Fibroblast of skin of right biceps (primary cell): ENCODE data around the gene RHOJ.
"Not testable (repeated sequence)": the region's sequence is repeated elsewhere in the genome, so short reads cannot be mapped to it uniquely, and the experiment has no call there.

Source experiments
- DNase-seq: peaks from one replicate; pipeline ENCODE4 v3.0.0-alpha.2; 2013

The RHOJ gene

GRCh38 chr14:63269561-63270225 is 65.5 kb downstream of the RHOJ start:
- DNase-seq, result no peak

DNA sequence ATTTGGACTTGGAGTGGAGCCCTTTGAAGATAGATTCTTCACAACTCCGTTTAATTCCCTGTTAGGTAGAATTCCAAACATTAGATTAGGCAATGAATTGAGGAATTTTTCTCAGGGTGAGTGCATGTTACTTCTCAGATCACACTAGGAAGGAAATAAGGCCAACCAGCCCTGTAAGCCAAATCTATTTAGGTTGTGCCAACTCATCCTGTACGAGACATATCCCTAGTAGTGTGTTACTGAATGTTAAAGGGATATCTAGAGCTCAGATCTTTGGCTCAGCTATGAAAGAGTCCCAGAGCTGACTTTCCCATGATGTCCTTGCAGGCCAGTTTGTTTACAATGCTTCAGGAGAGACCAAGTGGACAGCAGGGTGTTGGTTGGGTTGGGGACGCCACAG is 68.9 kb downstream of the RHOJ start:
- DNase-seq, result no peak

DNA sequence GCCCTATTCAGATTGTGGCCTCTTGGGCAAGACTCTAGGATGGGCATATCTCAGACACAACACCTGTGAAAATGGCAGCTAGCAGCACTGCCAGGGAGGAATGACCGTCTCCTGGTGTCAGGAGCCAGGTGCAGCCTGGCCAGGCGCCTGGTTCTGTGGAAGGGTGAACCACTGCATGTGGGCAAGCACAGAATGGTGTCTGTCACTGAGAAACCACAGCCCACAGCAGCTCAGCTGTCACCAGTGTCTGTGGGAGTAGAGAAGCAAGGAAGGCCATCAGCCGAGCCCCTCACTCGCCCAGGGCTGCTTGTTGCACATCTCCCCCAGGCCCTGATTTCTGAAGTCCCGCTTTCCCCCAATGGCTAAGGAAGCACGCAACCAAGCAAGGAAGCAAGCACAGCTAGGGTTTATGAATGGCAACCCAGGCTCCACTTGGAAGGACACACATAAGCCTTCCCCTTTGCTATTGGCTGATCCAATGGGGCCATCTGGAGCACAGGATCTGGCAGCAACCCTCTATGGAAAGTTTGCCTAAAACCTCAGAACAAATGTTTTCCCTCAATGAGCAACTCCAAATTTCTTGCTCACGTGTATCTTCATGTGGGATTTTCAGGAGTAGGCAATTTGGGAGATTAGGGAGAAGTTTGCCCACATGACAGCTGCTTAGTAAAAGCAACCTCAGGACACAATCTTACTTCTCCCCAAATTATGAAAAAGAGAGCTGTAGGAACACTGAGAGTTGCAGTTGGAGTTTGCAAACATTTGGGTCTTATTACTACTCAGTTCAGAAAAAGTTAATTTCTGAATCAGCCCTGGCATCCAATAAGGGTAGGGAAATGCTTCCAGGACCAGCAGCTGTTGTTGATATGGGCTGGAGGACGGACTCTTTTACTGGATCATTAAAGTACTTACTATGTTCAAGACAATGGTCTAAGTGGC is 69.7 kb downstream of the RHOJ start:
- DNase-seq, result no peak

- DNase-seq, result no peak
Measured at GRCh38 chr14:63275611-63276010, 71.4 kb downstream of the RHOJ start.

DNA sequence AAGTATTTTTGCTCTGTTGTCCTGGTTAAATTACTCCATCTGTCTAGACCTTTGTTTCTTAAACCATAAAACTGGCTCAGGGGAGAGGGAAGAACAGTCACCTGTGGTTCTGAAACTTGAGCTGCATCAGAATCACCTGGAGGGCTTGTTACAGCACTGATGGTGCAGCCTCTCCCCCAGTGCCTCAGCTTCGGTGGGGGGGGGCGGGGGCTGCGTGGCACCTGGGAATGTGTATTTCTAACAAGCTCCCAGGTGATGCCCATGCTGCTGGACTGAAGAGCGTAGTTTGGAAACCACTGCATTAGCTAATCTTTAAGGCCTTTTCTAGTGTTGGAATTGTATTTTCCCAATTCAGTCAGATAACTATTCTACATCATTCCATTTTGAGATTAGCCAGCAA is 71.8 kb downstream of the RHOJ start:
- DNase-seq, result no peak

DNA sequence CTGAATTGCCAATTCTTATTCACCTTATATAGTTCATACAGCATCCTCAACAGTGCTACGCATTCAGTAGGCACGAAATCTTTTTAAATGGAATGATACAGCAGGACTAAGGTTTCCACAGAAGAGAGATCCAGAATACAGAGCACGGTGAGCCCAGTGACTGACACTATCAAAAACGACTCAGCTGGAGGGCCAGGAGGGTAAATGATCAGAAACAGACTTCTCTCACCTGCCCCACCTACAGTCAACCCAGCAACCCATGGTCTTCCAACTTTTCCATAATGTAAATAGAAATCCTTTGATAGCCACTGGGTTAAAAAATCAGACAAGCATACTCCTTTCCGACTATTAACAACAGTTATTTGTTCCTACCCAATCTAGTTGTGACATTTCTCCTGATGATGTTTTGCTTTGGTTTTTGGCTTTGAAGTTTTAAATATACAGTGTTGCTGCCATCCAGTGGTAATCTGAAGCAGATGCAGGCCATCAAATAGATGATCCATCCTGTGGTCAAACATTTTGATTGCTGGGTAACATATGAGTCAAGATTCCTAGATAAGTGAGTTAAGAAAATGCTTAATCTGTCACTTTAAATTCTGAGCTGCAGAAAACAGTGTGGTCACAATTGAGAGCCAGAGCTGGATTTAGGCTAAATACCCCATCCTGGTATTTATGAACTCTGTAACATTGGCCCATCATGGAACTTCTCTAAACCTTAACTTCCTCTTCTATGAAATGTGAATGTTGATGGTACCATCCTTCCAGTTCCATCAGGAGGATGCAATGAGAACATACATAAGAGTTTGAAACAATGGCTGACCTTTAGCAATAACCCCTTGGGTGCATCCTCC is 72.5 kb downstream of the RHOJ start:
- peak; percentile 61 for DNase-seq

GRCh38 chr14:63277591-63278183 is 73.4 kb downstream of the RHOJ start:
- DNase-seq, result no peak

GRCh38 chr14:63279933-63280332 is 75.7 kb downstream of the RHOJ start:
- not testable (repeated sequence) for DNase-seq

DNA sequence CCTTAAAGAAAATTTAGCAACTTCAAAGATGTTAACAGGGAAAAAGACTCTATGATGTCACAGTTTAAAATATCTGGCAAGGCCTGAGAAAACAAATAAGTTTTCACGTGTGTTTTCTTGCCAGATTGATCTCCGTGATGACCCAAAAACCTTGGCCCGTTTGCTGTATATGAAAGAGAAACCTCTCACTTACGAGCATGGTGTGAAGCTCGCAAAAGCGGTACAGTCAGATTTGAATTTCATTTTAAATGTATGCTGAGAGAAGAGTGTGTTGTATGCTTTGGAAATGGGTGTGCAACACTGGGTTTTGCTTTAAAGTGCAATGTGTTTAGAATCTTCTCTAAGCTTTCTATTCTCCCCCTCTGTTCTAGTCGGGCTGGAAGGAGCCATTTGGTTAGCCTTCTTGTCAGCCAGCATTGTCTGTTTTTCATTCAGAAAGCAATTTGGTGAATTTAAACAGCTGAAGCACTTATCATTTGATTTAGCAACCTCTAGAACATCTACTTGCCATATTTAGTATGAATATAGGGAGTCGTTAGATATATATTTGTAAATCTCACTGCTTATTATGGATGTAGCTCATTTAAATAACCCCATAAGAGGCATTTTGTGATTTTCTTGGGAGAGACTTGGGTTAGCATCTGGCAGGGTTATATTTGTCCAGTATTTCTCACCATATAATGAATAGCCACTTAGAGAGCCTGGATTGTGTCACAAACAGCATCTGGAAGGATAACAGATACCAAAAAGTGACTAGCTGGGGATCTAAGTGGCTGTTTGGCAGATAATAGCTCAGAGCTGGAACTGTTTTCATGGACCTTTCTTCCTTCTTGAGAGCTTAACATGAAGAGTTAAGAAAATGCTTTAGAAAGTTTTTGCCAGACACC is 79.0 kb downstream of the RHOJ start:
- DNase-seq, result no peak

DNA sequence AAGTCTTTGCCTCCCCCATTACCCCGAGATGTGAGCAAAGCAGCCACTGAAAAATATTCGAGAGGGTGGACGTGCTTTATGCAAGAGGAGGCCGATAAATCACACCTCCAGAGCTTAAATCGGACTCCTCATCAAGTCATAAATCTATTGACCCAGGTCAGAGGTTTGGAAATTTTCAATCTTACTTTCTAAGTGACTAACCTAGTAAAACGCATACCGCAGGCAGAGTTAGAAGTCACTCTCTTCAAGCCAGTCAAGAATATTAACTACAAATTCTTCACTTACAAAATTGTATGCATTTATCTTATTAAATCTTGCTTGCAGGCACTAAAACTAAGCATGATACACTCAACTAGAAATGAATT is 79.6 kb downstream of the RHOJ start:
- DNase-seq, result no peak

GRCh38 chr14:63286071-63286470 is 81.8 kb downstream of the RHOJ start:
- DNase-seq, result no peak

DNA sequence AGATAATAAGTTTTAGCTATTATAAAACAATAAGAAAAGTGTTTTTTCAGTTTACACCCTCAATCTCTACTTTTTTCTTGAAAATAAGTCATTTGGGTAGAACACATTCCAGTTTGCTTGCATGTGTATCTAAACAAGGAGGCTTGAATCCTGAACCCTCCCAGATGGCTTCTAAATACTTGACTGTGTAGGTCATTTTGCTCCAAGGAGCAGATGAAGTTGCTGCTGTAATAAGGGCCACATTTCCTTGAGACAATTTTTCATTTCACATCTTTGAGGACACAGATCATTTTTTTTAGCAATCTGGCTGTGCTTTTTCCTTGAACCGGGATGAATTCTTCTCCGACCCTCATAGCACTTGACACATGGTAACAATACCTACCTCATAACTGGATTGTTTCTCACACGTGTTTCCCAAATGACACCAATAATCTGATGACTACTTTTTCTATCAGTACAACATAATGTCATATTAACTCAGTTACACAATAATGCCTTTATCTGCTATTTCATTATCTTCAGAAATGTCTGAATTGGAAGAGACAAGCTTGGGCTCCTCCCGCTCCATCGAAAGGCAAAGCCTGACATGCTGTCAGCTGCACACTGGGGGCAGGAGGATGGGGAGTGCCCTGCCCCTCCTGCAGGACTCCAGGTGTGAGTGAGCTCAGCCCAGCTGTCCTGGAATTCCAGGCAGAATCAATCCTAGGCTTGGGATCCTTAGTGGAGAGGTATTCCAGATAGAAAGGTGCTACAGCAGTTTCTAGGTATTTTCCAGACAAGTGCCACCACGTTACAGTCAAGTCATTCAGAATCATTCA is 83.6 kb downstream of the RHOJ start:
- DNase-seq, result peak; percentile 39

GRCh38 chr14:63288853-63289252 is 84.6 kb downstream of the RHOJ start:
- DNase-seq, result no peak

DNA sequence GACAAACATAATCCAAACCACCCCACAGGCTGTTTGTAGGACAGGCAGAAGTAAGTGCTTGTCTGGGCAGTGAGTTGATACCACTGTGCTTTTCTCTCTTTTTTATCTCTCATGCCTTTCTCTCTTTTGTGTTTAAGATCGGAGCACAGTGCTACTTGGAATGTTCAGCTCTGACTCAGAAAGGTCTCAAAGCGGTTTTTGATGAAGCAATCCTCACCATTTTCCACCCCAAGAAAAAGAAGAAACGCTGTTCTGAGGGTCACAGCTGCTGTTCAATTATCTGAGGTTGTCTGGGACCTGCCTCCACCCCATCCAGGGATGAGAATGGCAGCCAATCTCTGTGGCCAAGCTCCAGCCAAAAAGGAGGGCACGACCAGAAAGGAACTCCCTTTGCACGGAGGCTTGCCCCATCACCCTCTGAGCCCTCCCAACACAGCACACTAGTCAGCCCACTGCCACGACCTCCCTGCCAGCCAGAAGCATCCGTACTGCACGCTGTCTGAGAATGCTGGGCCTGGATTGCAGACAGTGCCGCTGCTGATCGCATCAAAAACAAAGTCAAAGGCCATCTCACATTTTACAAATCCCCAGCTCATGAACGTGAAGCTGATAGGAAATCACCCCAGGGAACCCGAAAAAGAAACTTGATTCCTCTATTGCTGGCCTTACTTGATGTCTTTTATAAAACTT is 86.6 kb downstream of the RHOJ start:
- no peak for DNase-seq

DNA sequence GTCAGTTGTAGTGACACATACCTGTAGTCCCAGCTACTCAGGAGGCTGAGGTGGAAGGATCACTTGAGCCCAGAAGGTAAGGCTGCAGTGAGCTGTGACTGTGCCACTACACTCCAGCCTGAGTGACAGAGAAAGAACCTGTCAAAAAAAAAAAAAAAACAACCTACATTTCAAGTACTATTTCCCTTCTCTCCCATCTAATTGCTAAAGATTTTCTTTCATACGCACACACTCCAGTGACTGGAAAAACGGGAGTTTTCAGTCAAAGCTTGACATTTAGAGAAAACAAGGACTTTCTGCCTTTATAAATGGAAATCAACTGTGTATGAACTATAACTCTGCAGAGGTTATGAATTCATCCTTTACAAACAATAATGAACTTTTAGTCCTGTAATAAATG is 88.6 kb downstream of the RHOJ start:
- no peak for DNase-seq

DNA sequence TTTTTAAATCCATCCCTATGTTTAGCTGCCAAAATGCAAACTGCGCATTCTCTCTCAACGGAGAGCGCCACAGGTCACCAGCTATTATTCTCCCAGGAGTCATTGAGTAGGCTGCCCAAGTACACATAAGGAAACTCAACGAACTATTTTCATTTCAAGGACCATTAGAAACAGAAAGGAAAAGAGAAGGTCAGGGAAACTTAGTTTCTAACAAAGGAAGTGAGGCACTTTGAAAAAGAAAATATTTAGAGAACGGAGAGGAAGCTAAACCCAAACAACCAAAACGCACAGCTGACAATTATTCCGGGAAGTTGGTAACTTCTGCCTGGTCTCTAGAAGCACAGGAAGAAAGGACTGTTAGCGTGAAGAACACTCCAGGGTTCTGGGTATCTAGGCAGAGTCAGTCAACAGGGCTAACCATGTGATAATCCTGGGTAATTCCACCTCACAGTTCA is 91.0 kb downstream of the RHOJ start:
- DNase-seq, result no peak

- DNase-seq, result peak; percentile 68
Measured at GRCh38 chr14:63296060-63296563, 91.9 kb downstream of the RHOJ start.

DNA sequence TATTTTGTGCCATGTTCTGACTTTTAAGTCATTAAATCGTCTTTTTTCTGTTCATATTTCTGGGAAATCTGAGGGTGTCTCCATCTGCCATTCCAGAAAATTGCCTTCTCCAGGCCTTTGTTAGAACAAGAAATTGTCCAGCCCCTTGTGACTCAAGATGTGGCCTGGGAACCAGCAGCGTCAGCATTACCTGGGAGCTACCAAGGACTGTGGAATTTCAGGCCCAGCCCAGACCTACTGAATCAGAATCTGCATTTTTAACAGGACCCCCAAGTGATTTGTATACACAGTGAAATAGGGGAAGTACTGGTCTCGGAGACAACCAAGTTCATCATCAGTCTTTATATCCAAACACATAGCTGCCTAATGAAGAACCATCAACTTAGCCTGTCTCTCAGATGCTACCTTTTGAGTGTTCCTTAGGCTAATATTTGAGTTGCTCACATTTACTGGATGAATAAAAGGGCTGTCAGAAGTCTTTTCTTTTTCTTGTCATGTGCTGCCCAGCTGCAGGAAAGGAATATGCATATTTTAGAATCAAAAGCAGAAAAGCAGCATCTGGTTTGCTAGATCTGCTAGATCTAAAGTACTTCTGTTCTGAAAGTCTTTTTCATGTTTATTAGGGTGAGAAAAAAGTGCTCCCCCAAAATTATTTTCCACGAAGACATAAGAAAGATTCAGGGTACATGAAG is 93.3 kb downstream of the RHOJ start:
- no peak for DNase-seq

DNA sequence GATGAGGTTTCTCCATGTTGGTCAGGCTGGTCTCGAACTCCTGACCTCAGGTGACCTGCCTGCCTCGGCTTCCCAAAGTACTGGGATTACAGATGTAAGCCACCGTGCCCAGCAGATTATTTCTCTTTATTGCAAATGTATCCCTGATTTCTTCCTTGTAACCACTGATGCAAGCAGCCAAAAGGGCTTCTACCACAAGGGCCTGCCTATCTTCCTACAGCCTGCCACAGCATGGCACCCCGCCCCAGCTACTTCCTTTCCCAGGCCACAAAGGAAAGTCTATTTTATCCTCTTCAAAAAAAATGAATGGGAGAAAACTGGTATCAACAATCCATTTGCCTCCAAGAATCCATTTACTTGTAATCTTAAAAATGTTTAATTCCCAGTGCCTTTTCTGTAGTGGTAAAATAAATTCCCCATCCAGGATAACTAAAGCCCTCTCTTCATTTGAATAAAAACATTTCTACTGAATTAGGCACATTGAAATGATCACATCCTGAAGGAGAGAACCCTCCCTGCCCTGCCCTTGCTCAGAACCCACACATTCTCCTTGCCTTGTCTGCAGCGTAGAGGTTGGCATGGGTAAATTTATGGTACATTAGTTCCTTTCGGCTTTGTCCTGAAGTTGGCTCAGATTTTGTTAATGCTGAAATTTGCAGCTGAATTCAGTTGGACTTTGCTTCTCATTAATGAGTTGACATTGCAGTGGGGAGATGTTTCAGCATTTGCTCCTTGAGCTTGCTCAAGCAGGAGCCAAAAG is 95.3 kb downstream of the RHOJ start:
- DNase-seq, result no peak
